Measurements from ENCODE around the gene GLI3. TPM values are rescaled to one million over a fixed set of nuclear protein-coding genes. Genes with fewer than 3 reads are reported as not detected.

The GLI3 gene
- total RNA-seq, 2 experiments from 2014 or later = 0.28 to 0.36 TPM

GRCh38 chr7:42142089-42142488 is 94.9 kb downstream of the GLI3 start:
- Mint-ChIP-seq H3K36me3 (ENCODE audit: low read depth) (no peaks in the 10 kb centered on the region), H3K9me3 (no peaks in the 10 kb centered on the region), H3K27ac (no peak overlapping the region), H3K4me3 (no peak overlapping the region), H3K4me1 (ENCODE audit: low read depth) (no peaks in the 10 kb centered on the region), H3K27me3 (peaks cover under 1% of the 10 kb centered on the region)
- POLR2A ChIA-PET = no interaction called here
- DNase-seq = no peak
- Histone ChIP-seq H3K36me3 (ENCODE audit: insufficient read depth, low read length) (no peaks in the 10 kb centered on the region), H3K4me3 (ENCODE audit: low read length) (no peak overlapping the region), H3K27ac (ENCODE audit: low read depth in 1 of 2, low read length in 2 of 2) (no peak overlapping the region), H3K4me1 (ENCODE audit: insufficient read depth, low read length) (no peaks in the 10 kb centered on the region), H3K9me3 (ENCODE audit: control insufficient read depth in 1 of 2, insufficient read depth in 1 of 2, low read length in 2 of 2) (peaks cover 0 to 6% of the 10 kb centered on the region in 2 experiments), H3K27me3 (ENCODE audit: control insufficient read depth in 1 of 2, insufficient read depth in 2 of 2, low read length in 2 of 2) (no peaks in the 10 kb centered on the region)
- CTCF ChIA-PET = no interaction called here
- intact Hi-C loops (cut with DNase I, micrococcal nuclease) = no loop called here
- no peak for TF ChIP-seq CTCF (IDR thresholded peaks at IDR 0.05)
- ATAC-seq (ENCODE audit: poor library complexity) = no peak

- Mint-ChIP-seq H3K4me3 (no peak overlapping the region), H3K27me3 (no peaks in the 10 kb centered on the region), H3K27ac (no peak overlapping the region), H3K36me3 (ENCODE audit: low read depth) (no peaks in the 10 kb centered on the region), H3K4me1 (ENCODE audit: low read depth) (no peaks in the 10 kb centered on the region), H3K9me3 (no peaks in the 10 kb centered on the region)
- no peak for TF ChIP-seq CTCF (IDR thresholded peaks at IDR 0.05)
- peaks cover 0 to 6% of the 10 kb centered on the region in 2 experiments for H3K9me3 ChIP-seq (ENCODE audit: control insufficient read depth in 1 of 2, insufficient read depth in 1 of 2, low read length in 2 of 2)
- no peak for DNase-seq
- ChIA-PET CTCF (no interaction called here), POLR2A (no interaction called here)
- no peaks in the 10 kb centered on the region for H3K36me3 ChIP-seq (ENCODE audit: insufficient read depth, low read length)
- no peaks in the 10 kb centered on the region for H3K27me3 ChIP-seq (ENCODE audit: control insufficient read depth in 1 of 2, insufficient read depth in 2 of 2, low read length in 2 of 2)
- no peak overlapping the region for H3K4me3 ChIP-seq (ENCODE audit: low read length)
- no peaks in the 10 kb centered on the region for H3K4me1 ChIP-seq (ENCODE audit: insufficient read depth, low read length)
- ATAC-seq (ENCODE audit: poor library complexity) = no peak
- intact Hi-C loops (cut with DNase I, micrococcal nuclease) = no loop called here
- no peak overlapping the region for H3K27ac ChIP-seq (ENCODE audit: low read depth in 1 of 2, low read length in 2 of 2)
These were observed 97.3 kb downstream of the GLI3 start for GRCh38 chr7:42139751-42140150.

GRCh38 chr7:42138691-42139090 is 98.3 kb downstream of the GLI3 start:
- no peak for TF ChIP-seq CTCF (IDR thresholded peaks at IDR 0.05)
- no peaks in the 10 kb centered on the region for H3K36me3 ChIP-seq (ENCODE audit: insufficient read depth, low read length)
- intact Hi-C loops (cut with DNase I, micrococcal nuclease) = no loop called here
- H3K36me3 Mint-ChIP-seq (ENCODE audit: low read depth) = no peaks in the 10 kb centered on the region
- ATAC-seq (ENCODE audit: poor library complexity) = no peak
- H3K9me3 ChIP-seq (ENCODE audit: control insufficient read depth in 1 of 2, insufficient read depth in 1 of 2, low read length in 2 of 2) = peaks cover 0 to 6% of the 10 kb centered on the region in 2 experiments
- no peaks in the 10 kb centered on the region for H3K9me3 Mint-ChIP-seq
- no peaks in the 10 kb centered on the region for H3K27me3 ChIP-seq (ENCODE audit: control insufficient read depth in 1 of 2, insufficient read depth in 2 of 2, low read length in 2 of 2)
- no peak overlapping the region for H3K27ac Mint-ChIP-seq
- H3K4me1 ChIP-seq (ENCODE audit: insufficient read depth, low read length) = no peaks in the 10 kb centered on the region
- H3K4me1 Mint-ChIP-seq (ENCODE audit: low read depth) = no peaks in the 10 kb centered on the region
- no peak overlapping the region for H3K27ac ChIP-seq (ENCODE audit: low read depth in 1 of 2, low read length in 2 of 2)
- H3K27me3 Mint-ChIP-seq = no peaks in the 10 kb centered on the region
- no peak for DNase-seq
- no peak overlapping the region for H3K4me3 ChIP-seq (ENCODE audit: low read length)
- CTCF ChIA-PET = no interaction called here
- POLR2A ChIA-PET = no interaction called here
- no peak overlapping the region for H3K4me3 Mint-ChIP-seq
